Ecto neural progenitor cell (in vitro differentiated cells): ENCODE measurements around the gene IL1RAPL2.
"Not testable (repeated sequence)": the region's sequence is repeated elsewhere in the genome, so short reads cannot be mapped to it uniquely, and the experiment has no call there.

Experiments used
- DNase-seq: peaks from one replicate; pipeline ENCODE4 v3.0.0-alpha.2; 2018; ENCODE audit warnings: low spot score

The IL1RAPL2 gene

DNA sequence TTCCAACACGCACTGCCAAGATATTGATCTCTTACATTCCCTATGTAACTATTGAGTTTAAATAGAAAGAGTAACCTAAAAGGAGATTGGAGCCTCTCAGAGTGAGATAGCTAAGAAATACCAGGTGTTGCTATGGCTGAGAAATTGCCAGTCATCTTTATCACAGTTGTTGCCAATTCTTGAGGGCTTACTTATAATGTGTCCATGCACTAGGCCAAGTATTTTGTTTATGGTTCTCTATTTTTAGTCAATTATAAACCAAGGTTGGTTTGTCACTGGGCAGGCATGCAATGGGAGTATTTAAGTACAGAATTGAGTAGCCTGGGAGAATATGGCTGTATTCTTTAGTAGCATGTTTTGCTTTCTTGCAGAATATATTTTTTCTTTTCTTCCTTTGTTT lies 452.9 kb downstream of the IL1RAPL2 start:
- no peak for DNase-seq

DNA sequence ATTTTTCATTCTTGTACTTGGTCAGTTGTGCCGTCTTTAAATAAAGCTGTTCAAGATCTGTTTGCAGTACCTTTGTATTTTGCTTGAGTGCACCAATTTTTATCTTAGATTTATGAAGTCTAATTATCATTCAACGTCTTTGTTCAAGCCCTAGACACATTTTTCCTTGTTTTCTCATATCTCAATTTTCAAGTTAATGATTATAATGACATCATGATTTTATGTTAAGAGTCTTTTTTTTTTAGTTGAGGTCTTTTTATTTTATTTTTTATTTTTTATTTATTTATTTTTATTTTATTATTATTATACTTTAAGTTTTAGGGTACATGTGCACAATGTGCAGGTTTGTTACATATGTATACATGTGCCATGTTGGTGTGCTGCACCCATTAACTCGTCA lies 463.0 kb downstream of the IL1RAPL2 start:
- not testable (repeated sequence) for DNase-seq

DNA sequence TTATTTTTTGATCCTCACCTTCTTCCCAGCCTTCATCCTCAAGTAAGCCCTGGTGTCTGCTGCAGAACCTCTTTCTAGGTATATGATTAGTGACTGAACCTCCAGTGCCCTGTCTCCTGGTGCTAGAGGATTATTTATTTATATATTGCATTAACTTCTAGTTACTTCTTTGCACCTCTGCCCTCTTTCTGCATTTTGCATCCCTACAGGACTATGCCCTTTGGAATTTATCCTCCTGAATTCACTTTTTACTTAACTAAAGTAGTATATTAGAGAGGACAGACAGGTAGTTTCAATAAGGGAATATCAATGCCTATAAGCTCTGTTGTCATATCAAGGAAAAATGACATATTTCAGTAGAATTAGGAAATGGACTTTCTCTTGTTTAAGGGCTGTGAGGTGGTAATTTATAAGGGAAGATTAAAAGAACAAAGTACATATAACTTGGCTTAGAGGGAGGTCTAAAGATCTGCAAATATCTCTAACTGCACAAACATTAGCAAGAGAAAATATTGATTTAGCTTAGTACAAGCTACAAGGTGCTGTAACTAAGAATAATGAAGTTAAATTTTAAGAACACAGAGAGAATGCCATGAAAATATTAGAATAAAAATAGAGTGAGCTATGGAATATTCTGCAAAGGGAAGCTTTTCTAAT lies 472.8 kb downstream of the IL1RAPL2 start:
- no peak for DNase-seq

DNA sequence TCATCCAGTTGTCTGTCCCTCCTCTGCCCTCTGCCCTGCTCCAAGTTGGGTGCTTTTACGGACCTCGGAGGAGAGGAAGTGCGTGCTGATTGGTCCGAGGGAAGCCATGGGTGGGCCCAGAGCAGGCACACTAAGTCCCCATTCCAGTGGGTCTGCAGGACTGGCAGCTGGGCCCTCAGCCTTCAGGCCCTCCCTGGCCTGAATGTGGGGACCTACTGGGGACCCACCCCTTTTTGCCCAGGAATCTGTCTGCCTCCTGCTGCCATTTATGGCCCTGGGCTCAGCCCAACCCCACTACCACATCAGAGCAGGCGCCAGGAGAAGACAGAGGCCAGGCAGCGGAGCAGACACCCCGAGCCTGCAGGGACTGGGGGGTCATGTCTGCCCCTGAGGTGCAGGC lies 484.9 kb downstream of the IL1RAPL2 start:
- DNase-seq: no peak

DNA sequence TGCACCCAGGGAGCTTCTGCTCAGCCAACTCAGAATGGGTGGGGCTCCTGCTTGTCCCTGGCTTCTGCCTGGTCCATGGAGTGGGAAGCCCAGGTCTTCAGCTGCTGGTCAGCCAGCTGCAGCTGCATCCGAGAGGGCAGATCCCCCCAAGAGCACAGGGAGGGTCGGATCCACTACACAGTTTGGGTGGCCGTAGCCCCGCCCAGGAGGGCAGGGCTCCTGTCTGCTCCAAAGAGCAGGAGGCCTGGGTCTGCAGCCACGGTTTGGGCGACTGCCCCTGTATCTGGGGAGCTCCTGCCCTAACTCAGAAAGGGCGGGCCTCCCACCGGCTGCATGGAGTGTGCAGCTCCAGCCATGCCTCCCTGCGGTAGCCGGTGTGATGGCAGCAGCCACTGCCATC lies 485.4 kb downstream of the IL1RAPL2 start:
- DNase-seq: no peak

DNA sequence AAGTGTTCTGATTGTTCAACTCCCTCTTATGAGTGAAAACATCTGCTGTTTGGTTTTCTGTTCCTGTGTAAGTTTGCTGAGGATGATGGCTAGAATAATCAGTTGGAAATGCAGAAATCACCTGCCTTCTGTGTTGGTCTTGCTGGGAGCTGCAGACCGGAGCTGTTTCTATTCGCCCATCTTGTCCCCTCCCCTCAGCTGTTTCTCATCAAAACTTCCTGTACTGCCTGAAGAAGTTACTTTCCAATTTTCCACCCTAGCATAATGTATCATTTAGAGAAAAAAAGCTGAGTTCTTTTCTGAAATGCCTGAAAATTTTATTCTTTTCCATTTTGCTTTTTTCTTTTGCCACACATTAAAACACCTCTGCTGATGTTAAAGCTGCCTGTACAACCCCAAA lies 486.9 kb downstream of the IL1RAPL2 start:
- no peak for DNase-seq

DNA sequence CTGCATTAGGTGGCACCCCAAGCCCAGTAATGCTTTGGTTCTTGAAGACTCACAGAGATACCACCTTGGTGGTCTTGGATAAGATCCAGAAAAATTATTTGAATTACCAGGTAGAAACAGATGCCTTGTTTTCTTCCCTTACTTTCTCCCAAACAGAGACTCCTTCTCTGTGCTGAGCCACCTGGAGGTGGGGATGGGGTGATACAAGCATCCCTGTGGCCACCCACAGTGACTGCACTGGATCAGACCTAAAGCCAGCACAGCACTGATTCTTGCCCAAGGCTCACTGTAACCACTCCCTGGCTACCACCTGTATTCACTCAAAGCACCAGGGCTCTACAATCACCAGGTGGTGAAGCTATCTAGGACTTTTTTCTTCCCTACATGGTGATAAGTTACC lies 497.7 kb downstream of the IL1RAPL2 start:
- no peak for DNase-seq

DNA sequence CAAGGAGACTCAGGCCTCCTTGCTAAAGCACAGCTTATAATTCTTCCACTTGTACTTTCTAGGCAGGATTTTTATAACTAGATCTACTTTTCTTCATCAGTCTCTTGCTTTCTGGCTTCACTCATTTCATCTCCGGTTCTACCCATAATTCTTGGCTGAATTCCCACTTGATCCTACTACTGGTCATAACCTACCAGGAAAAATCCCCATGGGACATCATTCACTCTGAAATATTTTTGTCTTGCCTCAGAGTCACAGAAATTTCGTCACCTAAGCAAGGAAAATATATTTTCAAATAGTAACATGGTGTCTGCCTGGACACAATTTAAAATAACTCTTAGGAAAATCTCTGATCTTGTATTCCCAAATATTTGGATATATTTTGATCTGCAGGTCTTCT lies 532.2 kb downstream of the IL1RAPL2 start:
- no peak for DNase-seq

DNA sequence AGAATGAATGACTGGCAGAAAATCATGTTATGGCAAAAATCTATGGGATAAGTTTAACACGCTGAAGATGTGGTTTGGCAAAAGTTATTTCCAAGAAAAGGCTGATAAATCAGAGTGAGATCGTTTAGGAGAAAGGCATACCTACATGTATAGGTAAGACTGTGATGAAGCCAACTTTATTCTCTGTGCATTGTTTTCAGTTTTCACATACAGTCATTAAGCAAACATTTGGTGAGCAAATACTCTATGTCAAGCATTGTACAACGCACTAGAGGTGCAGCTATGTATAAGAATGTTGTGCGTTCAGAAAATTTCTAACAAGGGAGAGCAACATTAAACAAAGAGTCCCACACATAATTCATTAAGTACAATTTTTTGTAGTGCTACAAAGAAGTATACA lies 532.8 kb downstream of the IL1RAPL2 start:
- DNase-seq: no peak

DNA sequence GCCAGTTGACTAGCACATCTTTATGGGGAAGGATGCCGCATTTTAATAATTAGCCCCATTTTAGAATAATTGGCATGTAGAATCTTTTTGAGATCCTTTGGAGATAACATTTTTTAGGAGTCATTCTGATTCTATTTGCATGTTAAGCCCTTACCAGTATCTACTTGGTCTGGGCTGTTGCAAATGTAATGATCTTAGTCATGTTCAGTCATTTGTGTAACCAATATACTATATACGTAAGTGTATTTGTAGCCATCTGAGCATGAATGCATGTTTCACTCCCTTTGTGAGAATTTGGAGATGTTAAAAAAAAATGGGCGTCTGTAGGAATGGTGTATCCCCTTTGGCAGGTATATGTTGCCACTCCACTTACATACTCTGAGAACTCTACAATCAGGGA lies 535.4 kb downstream of the IL1RAPL2 start:
- no peak for DNase-seq

DNA sequence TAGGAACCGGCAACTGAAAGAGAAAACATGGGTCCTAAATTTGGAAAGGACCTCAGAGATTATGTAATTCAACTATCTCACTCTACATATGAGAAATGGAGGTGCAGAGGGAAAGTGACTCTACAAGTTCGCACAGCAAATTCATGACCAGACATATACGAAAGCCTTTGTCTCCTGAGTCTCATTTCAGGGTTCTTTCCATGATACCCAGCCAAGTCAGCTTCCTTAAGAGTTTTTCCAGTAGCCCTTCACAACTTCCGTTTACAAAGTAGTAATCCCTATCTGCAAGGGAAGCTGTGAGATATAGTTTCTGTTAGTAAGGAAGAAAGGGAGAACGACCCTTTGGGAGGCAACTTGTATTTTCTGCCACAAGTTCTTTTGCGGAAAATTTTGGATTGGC lies 543.9 kb downstream of the IL1RAPL2 start:
- DNase-seq: no peak

DNA sequence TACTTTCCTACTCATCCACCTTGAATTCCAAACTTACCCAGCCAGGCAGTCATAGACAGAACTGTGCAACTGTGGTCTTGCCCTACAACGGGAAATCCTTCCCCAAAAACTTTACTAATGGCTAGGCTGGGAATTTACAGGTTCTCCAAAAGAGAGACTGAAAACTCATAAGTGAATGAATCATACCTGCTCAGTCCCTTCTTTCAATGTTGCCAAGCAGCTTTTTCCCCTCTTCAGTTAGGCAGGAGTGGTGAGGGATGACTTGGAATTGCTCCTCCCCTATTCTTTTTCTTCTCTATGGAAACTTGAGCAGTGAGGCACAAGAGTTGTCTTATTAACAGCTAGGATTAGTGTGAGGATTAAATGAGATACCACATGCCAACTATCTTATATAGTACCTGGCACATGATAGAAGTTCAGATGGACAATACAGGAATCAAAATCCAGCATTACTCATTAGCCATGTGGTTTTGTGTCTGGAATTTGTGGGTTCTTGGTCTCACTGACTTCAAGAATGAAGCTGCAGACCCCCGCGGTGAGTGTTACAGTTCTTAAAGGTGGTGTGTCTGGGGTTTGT lies 548.6 kb downstream of the IL1RAPL2 start:
- no peak for DNase-seq

DNA sequence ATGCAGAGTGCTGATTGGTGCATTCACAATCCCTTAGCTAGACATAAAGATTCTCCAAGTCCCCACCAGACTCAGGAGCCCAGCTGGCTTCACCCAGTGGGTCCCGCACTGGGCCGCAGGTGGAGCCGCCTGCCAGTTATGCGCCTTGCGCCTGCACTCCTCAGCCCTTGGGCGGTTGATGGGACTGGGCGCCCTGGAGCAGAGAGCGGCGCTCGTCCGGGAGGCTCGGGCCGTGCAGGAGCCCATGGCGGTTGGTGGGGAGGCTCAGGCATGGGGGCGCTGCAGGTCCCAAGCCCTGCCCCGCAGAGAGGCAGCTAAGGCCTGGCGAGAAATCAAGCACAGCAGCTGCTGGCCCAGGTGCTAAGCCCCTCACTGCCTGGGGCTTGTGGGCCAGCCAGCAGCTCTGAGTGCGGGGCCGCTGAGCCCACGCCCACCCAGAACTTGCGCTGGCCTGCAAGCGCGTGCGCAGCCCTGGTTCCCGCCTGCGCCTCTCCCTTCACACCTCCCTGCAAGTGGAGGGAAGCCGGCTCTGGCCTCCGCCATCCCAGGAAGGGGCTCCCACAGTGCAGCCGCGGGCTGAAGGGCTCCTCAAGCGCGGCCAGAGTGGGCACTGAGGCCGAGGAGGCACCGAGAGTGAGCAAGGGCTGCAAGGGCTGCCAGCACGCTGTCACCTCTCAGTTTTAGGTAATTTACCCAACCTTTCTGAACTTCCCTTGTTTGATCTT lies 549.8 kb downstream of the IL1RAPL2 start:
- DNase-seq: not testable (repeated sequence)

DNA sequence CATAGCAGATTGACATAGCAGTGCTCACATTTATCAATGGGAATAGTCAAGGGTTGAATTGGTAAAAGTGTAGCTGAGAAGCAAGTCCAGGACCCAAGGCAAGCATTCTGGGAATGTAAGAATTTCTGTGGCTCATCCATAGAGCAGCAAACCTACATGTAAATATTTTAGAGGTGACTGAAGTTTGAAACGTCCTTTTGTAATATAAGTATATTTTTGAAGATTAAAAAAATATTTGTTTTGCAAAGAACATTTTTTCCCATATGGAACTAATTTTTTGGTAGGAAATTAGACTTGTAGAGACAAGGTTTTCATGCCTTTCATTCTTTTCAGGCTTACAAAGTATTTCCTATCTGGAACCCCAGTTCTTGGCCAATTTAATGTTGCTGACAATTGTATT lies 550.5 kb downstream of the IL1RAPL2 start:
- DNase-seq: no peak

DNA sequence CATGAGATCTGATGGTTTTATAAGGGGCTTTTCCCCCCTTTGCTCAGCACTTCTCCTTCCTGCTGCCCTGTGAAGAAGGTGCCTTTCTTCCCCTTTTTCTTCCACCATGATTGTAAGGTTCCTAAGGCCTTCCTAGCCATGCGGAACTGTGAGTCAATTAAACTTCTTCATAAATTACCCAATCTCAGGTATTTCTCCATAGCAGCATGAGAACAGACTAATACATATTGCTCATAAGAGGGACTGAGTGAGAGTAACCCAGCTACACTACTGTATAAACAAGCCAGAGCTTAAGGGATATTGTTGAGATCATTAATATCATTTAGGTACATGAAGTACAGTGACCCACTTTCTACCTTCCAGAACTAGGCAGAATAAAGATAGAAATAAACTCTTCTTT lies 551.6 kb downstream of the IL1RAPL2 start:
- no peak for DNase-seq

DNA sequence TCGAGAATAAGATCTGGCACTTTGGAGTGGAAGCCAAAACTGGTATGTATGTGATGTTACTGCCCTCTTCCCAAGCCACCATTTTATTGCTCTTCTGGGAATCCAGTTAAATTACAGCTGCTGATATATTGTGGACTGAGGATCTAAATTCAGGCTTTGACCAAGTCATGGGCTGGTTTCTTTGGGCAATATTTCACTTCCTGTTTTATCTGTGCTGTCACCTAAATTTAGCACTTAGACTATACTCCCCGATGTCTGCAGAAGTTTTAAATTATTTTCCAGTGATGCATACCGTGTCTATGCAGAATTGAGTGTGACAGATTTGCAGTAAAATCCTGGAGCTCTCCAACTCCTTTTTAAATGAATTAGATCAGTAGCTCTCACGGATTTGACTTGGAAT lies 554.5 kb downstream of the IL1RAPL2 start:
- DNase-seq: no peak

DNA sequence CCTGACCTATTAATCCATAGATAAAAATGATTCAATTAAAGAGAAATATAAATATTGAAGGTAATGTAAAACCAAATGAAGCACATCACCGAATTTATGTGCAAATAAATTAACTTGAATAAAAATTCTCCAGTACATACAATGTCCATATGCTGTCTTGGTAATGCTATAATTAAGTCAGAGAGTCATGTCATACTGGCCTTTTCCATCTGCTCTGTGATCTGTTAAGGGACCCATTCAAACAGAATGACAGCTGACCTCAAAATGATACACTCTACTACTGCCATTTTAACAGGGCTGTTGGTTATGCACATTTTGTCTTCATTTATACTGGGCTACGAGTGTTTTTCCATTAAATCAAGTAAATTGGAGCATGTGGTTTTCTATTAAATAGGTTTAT lies 555.2 kb downstream of the IL1RAPL2 start:
- DNase-seq: no peak

DNA sequence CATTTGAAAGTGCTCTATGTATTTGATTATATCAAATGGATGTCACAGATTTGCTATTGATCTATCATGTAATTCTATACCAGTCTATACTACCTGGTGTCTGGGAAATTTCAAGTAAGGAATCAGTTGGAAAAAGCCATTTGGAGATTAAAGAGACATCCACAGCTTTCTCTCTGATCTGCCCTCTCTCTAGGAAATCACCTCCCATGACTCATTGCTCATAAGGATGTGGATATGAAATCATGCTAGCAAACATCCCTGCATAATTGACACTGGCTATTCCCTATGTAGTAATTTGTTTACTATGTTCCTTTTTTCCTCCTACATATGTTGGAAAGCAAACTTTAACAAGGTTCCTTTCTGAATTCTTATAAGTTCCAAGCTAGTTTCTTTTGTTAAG lies 560.2 kb downstream of the IL1RAPL2 start:
- DNase-seq: no peak

DNA sequence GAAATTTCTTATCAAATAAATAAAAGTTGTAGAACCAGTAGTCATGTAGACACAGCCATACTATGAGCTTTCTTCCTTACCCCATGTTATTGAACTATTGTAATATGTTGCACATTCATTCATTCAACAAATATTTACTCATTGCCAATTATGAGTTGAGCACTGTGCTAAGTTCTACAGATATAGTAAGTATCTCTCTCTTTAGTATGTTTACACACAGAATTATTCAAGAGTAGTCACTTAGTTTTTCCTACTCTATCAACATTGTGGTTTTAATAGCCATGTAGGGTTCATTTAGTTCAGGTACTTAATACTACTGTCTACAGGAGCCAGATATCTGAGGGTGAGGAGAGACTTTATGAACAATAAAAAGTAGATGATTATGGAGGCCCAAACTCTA lies 568.3 kb downstream of the IL1RAPL2 start:
- no peak for DNase-seq

DNA sequence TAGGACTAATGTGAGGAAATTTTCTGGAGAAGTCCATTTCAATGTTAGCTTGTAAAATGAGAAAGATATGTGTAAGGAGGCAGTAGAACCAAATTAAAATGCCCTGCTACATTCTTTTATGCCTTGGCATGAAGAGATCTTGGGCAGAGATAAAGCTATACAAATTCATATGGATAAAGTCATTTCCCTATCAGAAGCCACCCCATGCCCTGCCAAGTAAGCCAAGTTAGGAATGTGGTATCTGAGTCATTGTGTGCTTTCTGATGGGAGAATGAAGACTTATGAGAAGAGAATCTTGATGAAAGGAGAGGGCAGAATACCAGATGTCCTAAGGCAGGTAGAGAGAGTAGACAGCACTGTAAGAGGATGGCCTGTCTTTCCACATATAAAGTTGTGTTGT lies 570.8 kb downstream of the IL1RAPL2 start:
- no peak for DNase-seq

DNA sequence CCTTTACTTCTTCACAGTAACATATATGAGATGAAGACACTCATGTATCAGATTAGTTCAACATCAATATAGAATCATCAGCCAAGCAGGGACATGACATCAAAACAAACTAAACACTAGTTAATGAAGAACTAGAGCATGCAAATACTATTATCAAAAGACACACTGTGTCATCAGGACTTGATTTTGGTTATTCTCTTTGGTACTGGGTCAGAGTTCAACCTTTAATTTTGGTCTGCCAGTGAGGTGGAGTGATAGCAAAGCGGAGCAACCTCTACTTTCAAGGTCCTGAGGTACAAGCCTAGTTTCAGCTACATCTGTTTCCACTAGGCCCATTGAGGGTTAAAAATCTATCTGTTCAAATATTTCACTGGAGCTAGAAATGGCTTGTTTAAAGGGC lies 584.0 kb downstream of the IL1RAPL2 start:
- no peak for DNase-seq

DNA sequence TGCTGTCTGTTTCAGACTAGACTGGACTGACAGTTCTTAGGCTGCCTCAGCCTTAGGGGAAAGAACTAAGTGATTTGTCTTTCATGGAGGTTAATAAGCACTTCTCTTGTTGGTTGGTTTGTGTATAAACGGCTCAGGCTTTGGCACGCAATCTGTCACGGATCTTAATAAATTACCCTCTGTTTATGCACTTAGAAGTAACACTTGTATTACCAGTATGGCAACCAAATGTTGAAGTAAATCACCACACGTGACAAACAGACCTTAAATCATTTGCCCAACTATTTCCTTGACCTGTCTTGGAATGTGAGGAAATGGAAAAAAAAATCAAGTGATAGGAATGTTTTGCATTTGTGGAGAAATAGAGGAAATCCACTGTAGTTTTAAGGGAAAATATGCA lies 584.6 kb downstream of the IL1RAPL2 start:
- DNase-seq: no peak

DNA sequence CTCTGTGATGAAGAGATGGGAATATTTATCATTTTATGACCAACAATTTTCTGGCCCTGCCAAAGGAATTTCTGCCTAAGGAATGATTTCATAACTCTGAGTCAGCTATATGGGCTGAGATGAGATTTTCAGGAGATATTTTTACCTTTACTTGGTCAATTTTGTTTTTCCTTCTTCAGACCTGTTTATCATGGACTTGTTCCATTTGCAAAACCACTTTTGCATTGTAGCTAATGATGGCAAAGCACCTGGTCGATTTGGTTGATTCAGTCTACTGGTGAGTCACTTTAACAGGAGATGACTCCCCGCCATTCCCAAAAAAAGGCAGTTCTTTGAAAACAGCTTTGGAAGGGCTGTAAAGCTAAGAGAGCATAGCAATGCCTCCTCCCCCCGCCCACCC lies 601.2 kb downstream of the IL1RAPL2 start:
- no peak for DNase-seq

DNA sequence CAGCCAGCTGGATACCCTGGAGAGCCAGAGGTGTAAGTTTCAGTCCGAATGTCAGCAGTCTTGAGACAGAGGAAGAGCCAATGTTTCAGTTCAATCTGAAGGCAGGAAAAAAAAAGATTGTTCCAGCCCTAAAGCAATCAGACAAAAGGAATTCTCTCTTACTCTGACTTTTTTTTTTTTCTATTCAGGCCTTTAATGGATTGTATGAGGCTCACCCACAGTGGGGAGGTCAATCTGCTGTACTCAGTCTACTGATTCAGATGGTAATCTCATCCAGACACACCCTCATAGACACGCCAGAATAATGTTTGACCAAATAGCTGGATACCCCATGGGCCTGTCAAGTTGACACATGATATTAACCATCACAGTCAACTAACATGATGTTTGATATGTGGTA lies 602.6 kb downstream of the IL1RAPL2 start:
- no peak for DNase-seq
